Endometrial microvascular endothelial cells (primary cell): ENCODE data around the gene OR10S1. TPM values are rescaled to one million over a fixed set of nuclear protein-coding genes. Genes with fewer than 3 reads are reported as not detected.
"Not testable (repeated sequence)": the region's sequence is repeated elsewhere in the genome, so short reads cannot be mapped to it uniquely, and the experiment has no call there.

Experiments
- in situ Hi-C: cut with HindIII; loops from 2 replicates; pipeline ENCODE4 v1.10.0; 2017; ENCODE audit warnings: low sequenced_read_pairs, low pct_unique_long_range_greater_than_20kb; ENCODE audit errors: inconsistent ontology term
- total RNA-seq: library from RNA; depleted of rRNA; stranded (reverse); fragments of >200 nt; gene quantifications from one replicate; pipeline ENCODE4 v1.2.3, GENCODE V29; 2015; ENCODE audit errors: inconsistent ontology term

The OR10S1 gene, protein sequence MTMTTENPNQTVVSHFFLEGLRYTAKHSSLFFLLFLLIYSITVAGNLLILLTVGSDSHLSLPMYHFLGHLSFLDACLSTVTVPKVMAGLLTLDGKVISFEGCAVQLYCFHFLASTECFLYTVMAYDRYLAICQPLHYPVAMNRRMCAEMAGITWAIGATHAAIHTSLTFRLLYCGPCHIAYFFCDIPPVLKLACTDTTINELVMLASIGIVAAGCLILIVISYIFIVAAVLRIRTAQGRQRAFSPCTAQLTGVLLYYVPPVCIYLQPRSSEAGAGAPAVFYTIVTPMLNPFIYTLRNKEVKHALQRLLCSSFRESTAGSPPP
- not detected for total RNA-seq

DNA sequence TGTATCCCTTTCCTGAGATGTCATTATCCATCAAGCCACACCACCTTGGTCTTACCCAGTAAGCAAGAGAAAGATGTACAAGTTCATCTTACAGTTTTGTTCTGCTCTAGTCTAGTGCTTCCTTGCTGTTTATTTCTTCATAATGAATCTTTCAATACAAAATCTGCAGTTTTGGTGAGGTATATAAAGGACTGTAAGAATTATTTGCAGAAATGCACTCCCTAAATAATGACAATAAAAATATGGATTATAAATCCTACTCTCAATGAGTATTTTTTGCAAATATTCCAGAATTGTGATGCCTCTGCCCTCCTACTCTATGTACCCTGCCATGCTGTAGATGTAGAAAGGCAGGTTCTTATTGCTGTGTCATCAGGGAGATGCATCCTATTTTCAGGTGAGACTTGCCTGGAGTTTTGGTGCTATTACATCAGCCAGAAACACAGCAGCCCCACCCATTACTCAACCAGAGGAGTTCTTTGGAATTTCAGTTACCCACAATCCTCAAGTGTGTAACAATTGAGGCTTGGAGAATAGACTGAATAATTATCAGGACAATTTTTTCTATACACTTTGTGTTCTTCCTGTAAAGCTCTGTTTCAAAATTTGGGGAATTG is at the start of gene OR10S1:
Gene OR10S1 (minus strand): TSS at position 51 of the 617 bp plus-strand sequence. CDS start 117 bp downstream, outside the sequence.
- in situ Hi-C loops = no loop called here

DNA sequence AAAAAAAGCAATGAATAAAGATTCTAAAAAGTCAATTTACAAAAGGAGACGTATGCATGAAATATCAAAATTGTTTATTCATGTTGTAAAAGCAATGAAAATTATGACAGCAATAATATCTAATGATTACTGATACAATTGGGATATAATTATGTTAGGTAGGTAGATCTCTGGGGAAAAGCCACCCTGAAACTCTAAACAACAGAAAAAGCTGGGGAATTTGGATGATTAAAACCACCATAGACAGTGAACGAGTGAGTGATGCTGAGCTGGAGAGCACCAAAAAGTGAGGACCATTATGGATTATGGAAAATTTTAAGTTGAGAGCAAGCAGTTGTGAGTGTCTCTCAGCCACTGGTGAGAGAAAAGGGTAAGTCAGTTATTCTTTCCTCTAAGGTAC is 48.9 kb upstream of the OR10S1 start, which contains the start of gene OR10G8:
Gene OR10G8 (plus strand): TSS at position 301 of the 400 bp plus-strand sequence. CDS start 2,825 bp downstream, outside the sequence.
- in situ Hi-C loops = no loop called here

DNA sequence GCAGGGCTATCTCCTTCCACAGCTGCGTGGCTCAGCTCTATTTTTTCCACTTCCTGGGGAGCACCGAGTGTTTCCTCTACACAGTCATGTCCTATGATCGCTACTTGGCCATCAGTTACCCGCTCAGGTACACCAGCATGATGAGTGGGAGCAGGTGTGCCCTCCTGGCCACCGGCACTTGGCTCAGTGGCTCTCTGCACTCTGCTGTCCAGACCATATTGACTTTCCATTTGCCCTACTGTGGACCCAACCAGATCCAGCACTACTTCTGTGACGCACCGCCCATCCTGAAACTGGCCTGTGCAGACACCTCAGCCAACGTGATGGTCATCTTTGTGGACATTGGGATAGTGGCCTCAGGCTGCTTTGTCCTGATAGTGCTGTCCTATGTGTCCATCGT is 38.3 kb upstream of the OR10S1 start:
- in situ Hi-C loops = not testable (repeated sequence)

DNA sequence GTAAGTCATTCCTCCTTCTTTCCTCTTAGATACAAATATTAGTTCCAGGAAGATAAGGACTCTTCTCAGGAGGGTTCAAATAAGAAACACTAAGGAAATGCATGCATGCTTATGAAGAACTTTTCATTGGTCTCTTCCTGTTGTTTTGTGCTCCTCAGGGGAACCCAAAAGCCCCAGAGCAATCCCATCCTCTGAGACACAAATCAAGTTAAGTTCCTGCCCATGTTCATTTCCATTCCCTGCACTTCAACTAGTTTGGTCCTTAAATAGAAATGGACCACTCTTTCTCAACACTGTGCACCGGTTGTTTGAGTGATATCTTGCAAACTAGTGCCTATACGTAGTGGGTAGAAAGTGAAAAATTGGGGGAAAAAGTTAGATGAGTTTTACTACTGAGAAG is 35.1 kb upstream of the OR10S1 start, which contains the start of gene OR10G4:
Gene OR10G4 (plus strand): TSS at position 301 of the 400 bp plus-strand sequence. CDS start 2,578 bp downstream, outside the sequence.
- in situ Hi-C loops = no loop called here

DNA sequence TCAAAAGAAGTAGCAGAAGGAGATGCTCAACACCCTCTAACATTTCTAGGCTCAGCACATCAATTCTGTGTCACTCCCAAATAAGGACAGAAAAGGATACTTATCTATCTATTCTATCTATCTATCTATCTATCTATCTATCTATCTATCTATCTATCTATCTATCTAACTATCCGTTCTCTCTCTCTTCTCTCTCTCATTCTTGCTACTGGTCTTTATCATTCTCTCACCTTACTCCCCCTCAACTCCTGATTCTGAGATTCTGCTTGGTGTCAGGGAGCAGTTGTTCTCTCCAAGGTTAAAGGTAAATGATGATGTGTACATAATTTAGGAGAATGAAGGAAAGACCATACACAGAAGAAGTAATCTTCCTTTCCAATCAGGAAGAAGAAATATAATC is 17.5 kb upstream of the OR10S1 start, which contains the start of gene OR10G6:
Gene OR10G6 (minus strand): TSS at position 43 of the 400 bp plus-strand sequence. CDS start 0 bp downstream, at position 43.
- in situ Hi-C loops = no loop called here

DNA sequence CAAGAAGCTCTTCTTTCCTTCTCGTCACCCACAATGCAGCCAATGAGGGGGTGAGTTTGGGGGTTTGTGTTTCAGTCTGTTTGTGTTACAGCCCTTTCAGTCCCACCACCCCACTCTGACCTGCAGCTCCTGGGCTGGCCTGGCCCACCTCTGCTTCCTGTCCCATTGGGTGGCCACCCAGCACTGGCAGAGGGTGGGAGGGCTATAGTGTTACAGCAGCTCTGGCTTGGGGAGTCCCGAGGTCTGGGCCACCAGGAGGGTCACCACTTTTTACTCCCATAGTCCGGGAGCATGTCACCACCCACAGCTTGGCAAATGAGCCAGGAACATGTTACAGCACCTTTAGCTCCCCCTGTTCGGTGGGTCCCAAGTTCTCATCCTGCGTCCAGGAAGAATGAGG is 1.7 kb upstream of the OR10S1 start:
- in situ Hi-C loops = no loop called here

DNA sequence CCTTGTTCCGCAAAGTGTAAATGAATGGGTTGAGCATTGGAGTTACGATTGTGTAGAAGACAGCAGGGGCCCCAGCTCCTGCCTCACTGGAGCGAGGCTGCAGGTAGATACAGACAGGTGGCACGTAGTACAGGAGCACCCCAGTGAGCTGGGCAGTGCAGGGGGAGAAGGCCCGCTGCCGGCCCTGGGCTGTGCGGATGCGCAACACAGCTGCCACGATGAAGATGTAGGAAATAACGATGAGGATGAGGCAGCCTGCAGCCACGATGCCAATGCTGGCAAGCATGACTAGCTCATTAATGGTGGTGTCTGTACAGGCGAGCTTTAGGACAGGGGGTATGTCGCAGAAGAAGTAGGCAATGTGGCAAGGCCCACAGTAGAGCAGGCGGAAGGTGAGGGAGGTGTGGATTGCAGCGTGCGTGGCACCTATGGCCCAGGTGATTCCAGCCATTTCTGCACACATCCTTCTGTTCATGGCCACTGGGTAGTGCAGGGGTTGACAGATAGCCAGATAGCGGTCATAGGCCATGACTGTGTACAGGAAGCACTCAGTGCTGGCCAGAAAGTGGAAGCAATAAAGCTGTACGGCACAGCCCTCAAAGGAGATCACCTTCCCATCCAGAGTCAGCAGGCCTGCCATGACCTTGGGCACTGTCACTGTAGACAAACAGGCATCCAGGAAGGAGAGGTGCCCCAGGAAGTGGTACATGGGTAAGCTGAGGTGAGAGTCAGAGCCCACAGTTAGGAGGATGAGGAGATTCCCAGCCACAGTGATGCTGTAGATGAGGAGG is 616 bp downstream of the OR10S1 start:
- in situ Hi-C loops = no loop called here

DNA sequence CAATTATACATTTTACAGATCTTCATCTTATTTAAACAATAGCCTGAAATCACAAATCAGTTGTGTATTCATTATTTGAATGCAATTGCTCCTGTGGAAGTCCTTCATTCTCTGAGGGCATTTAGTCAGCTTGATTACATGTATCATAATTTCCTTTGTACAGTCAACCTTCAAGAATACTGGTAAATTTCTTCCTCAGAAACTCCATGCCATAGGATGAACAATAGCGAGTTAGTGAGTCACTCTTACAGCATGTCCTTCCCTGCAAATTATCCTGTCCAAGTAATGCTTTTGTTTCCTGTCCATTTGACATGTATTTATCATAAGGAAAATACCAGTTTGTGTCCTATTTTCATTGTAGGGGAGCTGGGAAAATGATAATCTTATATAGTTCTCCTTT is 3.8 kb downstream of the OR10S1 start:
- in situ Hi-C loops = no loop called here

DNA sequence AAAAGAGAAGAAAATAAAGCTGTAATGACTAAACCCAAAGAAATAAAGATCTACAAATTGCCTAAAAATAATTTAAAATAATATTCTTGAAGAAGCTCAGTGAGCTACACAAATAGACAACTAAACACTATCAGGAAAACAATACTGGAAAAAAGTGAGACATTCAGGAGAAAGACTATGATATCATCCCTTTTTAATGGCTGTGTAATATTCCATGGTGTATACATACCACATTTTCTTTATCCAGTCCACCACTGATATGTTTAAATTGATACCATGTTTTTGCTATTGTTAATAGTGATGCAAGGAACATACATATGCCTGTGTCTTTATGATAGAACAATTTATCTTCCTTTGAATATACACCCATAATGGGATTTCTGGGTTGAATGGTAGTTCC is 20.8 kb downstream of the OR10S1 start:
- in situ Hi-C loops = no loop called here

DNA sequence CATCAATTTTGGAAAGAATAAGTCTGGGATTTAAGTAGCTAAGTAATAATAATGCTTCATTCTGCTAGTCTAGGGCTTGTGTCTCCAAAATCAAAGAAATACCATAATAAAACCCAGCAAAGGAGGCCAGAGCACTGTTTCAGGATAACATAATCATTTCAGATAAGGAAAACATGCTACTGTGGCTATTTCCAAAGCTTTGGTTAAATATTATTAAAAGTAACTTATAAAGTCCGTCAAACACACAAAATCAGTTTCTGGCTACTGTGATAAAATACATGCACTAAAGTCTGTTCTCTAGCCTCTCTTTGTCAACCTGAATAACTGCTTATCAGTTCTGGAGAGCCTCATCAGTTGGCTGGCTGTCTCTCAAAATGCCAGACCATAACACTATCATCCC is 32.4 kb downstream of the OR10S1 start:
- in situ Hi-C loops = no loop called here

DNA sequence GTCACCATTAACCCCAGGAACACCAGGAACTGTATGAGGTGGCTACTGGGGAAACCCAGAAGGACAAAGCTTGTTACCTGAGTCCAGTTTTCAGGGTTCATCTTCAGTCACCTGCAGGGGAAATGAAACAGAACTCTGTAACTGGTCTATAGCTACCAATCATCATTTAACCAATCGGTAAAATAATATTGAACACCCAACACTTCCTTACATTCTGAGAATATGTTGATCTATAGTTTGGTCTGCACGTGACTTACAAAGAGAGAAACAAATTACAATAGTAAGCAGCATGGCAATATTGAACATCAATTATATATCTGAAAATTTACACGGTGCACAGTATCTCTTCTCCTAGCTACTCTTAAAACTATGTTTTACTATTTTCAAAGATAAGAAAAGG is 33.8 kb downstream of the OR10S1 start, which contains the start of gene OR6T1:
Gene OR6T1 (minus strand): TSS at position 101 of the 400 bp plus-strand sequence. CDS start 0 bp downstream, at position 101.
- in situ Hi-C loops = no loop called here

DNA sequence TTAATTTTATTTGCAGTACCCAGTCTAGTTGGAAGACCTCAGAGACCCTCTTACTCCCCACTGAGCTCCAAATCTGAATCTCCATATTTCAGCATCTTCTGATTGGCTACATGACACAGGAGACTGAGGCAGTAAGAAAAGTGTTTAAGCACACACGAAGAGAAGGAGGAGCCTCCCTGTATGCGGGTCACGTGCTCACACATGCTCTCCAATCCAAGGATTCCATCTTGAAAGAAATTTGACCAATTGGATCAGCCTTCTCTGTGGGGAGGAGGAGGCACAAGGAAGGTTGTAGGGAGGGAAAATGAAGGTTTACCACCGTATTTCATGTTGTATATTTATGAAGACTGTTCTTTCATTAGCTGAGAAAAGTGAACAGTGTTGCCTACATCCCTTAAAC is 35.2 kb downstream of the OR10S1 start:
- in situ Hi-C loops = no loop called here

DNA sequence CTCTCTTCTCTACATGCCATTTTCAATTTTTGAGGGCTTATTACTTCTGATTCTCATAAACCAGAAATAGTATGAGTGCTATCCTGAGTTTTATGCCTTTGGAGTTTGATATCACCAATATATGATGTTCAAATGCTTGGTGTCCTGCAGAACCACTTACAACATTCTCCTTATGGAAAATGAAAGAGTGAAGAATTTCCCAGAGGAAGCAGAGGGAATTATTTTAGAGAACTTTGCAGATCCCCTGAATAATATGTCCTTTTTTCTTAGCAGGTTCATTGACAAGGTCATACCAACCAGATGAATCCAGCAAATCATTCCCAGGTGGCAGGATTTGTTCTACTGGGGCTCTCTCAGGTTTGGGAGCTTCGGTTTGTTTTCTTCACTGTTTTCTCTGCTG is 38.3 kb downstream of the OR10S1 start, which contains the start of gene OR4D5:
Gene OR4D5 (plus strand): TSS at position 301 of the 400 bp plus-strand sequence. CDS start 0 bp downstream, at position 301.
- in situ Hi-C loops = no loop called here

Other genes with a start within 250 kb of the OR10S1 start
- 8.3 TPM for gene ZNF202, start 236.1 kb downstream of the OR10S1 start, total RNA-seq
- gene OR6X1, start 223.3 kb downstream of the OR10S1 start, total RNA-seq = not detected
- gene OR6M1, start 171.4 kb downstream of the OR10S1 start, total RNA-seq = not detected
- gene TMEM225, start 92.1 kb downstream of the OR10S1 start, total RNA-seq = not detected
- not detected for gene OR8D4, start 75.6 kb downstream of the OR10S1 start, total RNA-seq
- not detected for gene OR4D5, start 38.2 kb downstream of the OR10S1 start, total RNA-seq
- gene OR6T1, start 33.9 kb downstream of the OR10S1 start, total RNA-seq = not detected
- not detected for gene OR10G6, start 17.4 kb upstream of the OR10S1 start, total RNA-seq
- not detected for gene OR10G4, start 35.2 kb upstream of the OR10S1 start, total RNA-seq
- gene OR10G9, start 45.2 kb upstream of the OR10S1 start, total RNA-seq = not detected
- not detected for gene OR10G8, start 49.0 kb upstream of the OR10S1 start, total RNA-seq
- gene OR10G7, start 63.5 kb upstream of the OR10S1 start, total RNA-seq = not detected
- gene VWA5A, start 137.7 kb upstream of the OR10S1 start, total RNA-seq = 19.7 TPM
- gene OR10D3, start 205.6 kb upstream of the OR10S1 start, total RNA-seq = not detected